HCT116 (cell line): ENCODE measurements around the gene ARL5B. TPM values are rescaled to one million over a fixed set of nuclear protein-coding genes. Genes with fewer than 3 reads are reported as not detected.
A peak's percentile ranks its signal among the peaks of the same experiment; 100 is the strongest.

Experiments
- ATAC-seq: fragments of 200-7000 bp; cut with Tn5 transposase; 2 replicates; pipeline ENCODE4 v1.9.1; 2020; ENCODE audit warnings: mild to moderate bottlenecking, moderate library complexity
- BruUV-seq: library from RNA; stranded (reverse); fragments of 400-500 nt; replicated peaks from 2 replicates; lab custom pipeline; 2021; lab: Mats Ljungman, UMichigan
- CTCF ChIA-PET: fragments of 300-600 bp; sonication (Branson Sonifier 250); formaldehyde crosslinking; loops from one replicate; lab custom pipeline; 2021; ENCODE audit warnings: antibody characterized with exemption; lab: Charles Lee
- POLR2A ChIA-PET: fragments of 300-600, 350-600 bp; sonication (Branson Sonifier 250); formaldehyde crosslinking; loops from one replicate; lab custom pipeline; 2021; ENCODE audit warnings: antibody characterized with exemption; lab: Charles Lee
- RAD21 ChIA-PET, 2 experiments: fragments of 300-600 bp; sonication (Branson Sonifier 250); formaldehyde crosslinking; loops; one replicate each; lab custom pipeline; 2023; ENCODE audit warnings: low total read pairs in 2 of 2; ENCODE audit not compliant: uncharacterized antibody in 2 of 2, unreplicated experiment in 2 of 2, low non-redundant PET in 1 of 2; lab: Charles Lee
- DNase-seq: peaks from one replicate; pipeline ENCODE4 v3.0.0-alpha.2; 2010; ENCODE audit warnings: low read depth, low spot score
- H2AFZ ChIP-seq: fragments of 200-600 bp; shearing (Covaris generic), sonication (generic); 2 replicates; pipeline ENCODE4 v1.6.1; 2017; ENCODE audit warnings: low read depth, mixed run types, mixed read lengths, antibody characterized with exemption, low read length; ENCODE audit not compliant: poor library complexity, severe bottlenecking
- H3K27ac ChIP-seq: 2 replicates; pipeline ENCODE4 v1.5.1; 2012; ENCODE audit warnings: low read depth, low read length
- H3K27me3 ChIP-seq: fragments of 200-600 bp; sonication (generic); 2 replicates; pipeline ENCODE4 v1.6.1; 2016; ENCODE audit warnings: mixed run types, low read length, mixed read lengths; ENCODE audit not compliant: insufficient read depth
- H3K36me3 ChIP-seq, 2 experiments: fragments of 200-500 bp in 1 of 2; fragments of 200-600 bp in 1 of 2; sonication (Bioruptor generic) in 1 of 2; sonication (generic) in 1 of 2; 2 replicates each; pipeline versions ENCODE4 v1.5.1 to v1.6.1; 2014 to 2016; ENCODE audit warnings: low read length in 2 of 2, inconsistent platforms in 1 of 2, mixed read lengths in 1 of 2, mixed run types in 1 of 2; ENCODE audit not compliant: insufficient read depth in 2 of 2, control insufficient read depth in 1 of 2
- H3K4me1 ChIP-seq, 2 experiments: fragments of 200-600 bp in 1 of 2; sonication (generic) in 1 of 2; 2 replicates each; pipeline versions ENCODE4 v1.5.1 to v1.6.1; 2012 to 2017; ENCODE audit warnings: low read length in 2 of 2, inconsistent platforms in 1 of 2, mild to moderate bottlenecking in 1 of 2, mixed read lengths in 1 of 2, mixed run types in 1 of 2, moderate library complexity in 1 of 2; ENCODE audit not compliant: insufficient read depth in 2 of 2, control insufficient read depth in 1 of 2
- H3K4me2 ChIP-seq: fragments of 200-600 bp; sonication (generic); 2 replicates; pipeline ENCODE4 v1.6.1; 2017; ENCODE audit warnings: mixed run types, low read length, mixed read lengths
- H3K4me3 ChIP-seq, 2 experiments: fragments of 200-600 bp in 1 of 2; sonication (generic) in 1 of 2; replicated peaks in 1 of 2; 2 replicates each; pipeline ENCODE4 v1.5.1; 2011 to 2016; ENCODE audit warnings: low read length in 2 of 2, control low read depth in 1 of 2, low read depth in 1 of 2, mild to moderate bottlenecking in 1 of 2, mixed read lengths in 1 of 2, mixed run types in 1 of 2
- H3K79me2 ChIP-seq: fragments of 200-600 bp; sonication (generic); 2 replicates; pipeline ENCODE4 v1.6.1; 2017; ENCODE audit warnings: mild to moderate bottlenecking, mixed run types, low read length, moderate library complexity, mixed read lengths; ENCODE audit not compliant: insufficient read depth
- H3K9ac ChIP-seq: fragments of 200-600 bp; sonication (generic); 2 replicates; pipeline ENCODE4 v1.6.1; 2016; ENCODE audit warnings: low read length, mixed read lengths
- H3K9me2 ChIP-seq: fragments of 200-600 bp; sonication (generic), shearing (Covaris generic); 2 replicates; pipeline ENCODE4 v1.6.1; 2017; ENCODE audit warnings: mixed run types, mild to moderate bottlenecking, moderate library complexity; ENCODE audit not compliant: insufficient read depth
- H3K9me3 ChIP-seq, 2 experiments: fragments of 200-500 bp in 1 of 2; fragments of 200-600 bp in 1 of 2; sonication (Bioruptor generic) in 1 of 2; sonication (generic) in 1 of 2; 2 replicates each; pipeline ENCODE4 v1.6.1; 2014 to 2017; ENCODE audit warnings: low read length in 2 of 2, mixed read lengths in 2 of 2, inconsistent platforms in 1 of 2, low read depth in 1 of 2, mild to moderate bottlenecking in 1 of 2, mixed run types in 1 of 2, moderate library complexity in 1 of 2; ENCODE audit not compliant: control insufficient read depth in 1 of 2, insufficient read depth in 1 of 2
- H4K20me1 ChIP-seq: fragments of 200-600 bp; sonication (generic), shearing (Covaris generic); 2 replicates; pipeline ENCODE4 v1.6.1; 2017; ENCODE audit warnings: mixed run types, mild to moderate bottlenecking, moderate library complexity; ENCODE audit not compliant: insufficient read depth
- ATF3 ChIP-seq: IDR thresholded peaks from 2 replicates; pipeline ENCODE4 v1.6.1; 2012
- CBX3 ChIP-seq: IDR thresholded peaks from 2 replicates; pipeline ENCODE4 v1.6.1; 2012; ENCODE audit warnings: low read depth
- CEBPB ChIP-seq: IDR thresholded peaks from 2 replicates; pipeline ENCODE4 v1.6.1; 2012; ENCODE audit warnings: low read depth
- EGR1 ChIP-seq: IDR thresholded peaks from 2 replicates; pipeline ENCODE4 v1.6.1; 2012; ENCODE audit warnings: low read depth
- ELF1 ChIP-seq: IDR thresholded peaks from 2 replicates; pipeline ENCODE4 v1.6.1; 2012; ENCODE audit warnings: low read depth, borderline replicate concordance
- EZH2 ChIP-seq: fragments of 200-600 bp; sonication (generic); IDR thresholded peaks from 2 replicates; pipeline ENCODE4 v1.6.1; 2017; ENCODE audit warnings: antibody characterized with exemption, mixed run types
- EZH2phosphoT487 ChIP-seq: fragments of 200-600 bp; IDR thresholded peaks from 2 replicates; pipeline ENCODE4 v1.6.1; 2018; ENCODE audit warnings: antibody characterized with exemption, borderline replicate concordance
- FOSL1 ChIP-seq: IDR thresholded peaks from 2 replicates; pipeline ENCODE4 v1.6.1; 2012; ENCODE audit warnings: low read depth
- JUND ChIP-seq: IDR thresholded peaks from 2 replicates; pipeline ENCODE4 v1.6.1; 2012
- MAX ChIP-seq: IDR thresholded peaks from 2 replicates; pipeline ENCODE4 v1.6.1; 2012
- POLR2A ChIP-seq: IDR thresholded peaks from 2 replicates; pipeline ENCODE4 v1.7.0; 2011; ENCODE audit warnings: borderline replicate concordance; ENCODE audit not compliant: insufficient read depth, insufficient read length; ENCODE audit errors: extremely low read depth
- POLR2AphosphoS5 ChIP-seq: IDR thresholded peaks from 2 replicates; pipeline ENCODE4 v1.6.1; 2011; ENCODE audit warnings: mild to moderate bottlenecking, low read depth, low read length, moderate library complexity
- RAD21 ChIP-seq: IDR thresholded peaks from 2 replicates; pipeline ENCODE4 v1.6.1; 2012; ENCODE audit warnings: low read depth, mild to moderate bottlenecking
- REST ChIP-seq: IDR thresholded peaks from 2 replicates; pipeline ENCODE4 v1.6.1; 2012; ENCODE audit warnings: low read depth
- SIN3A ChIP-seq: IDR thresholded peaks from 2 replicates; pipeline ENCODE4 v1.6.1; 2012; ENCODE audit warnings: low read depth
- SP1 ChIP-seq: IDR thresholded peaks from 2 replicates; pipeline ENCODE4 v1.6.1; 2012; ENCODE audit warnings: low read depth
- SRF ChIP-seq: IDR thresholded peaks from 2 replicates; pipeline ENCODE4 v1.6.1; 2012; ENCODE audit warnings: low read depth
- TCF7L2 ChIP-seq: IDR thresholded peaks from 2 replicates; pipeline ENCODE4 v1.7.0; 2011; ENCODE audit warnings: borderline replicate concordance, inconsistent platforms; ENCODE audit not compliant: insufficient read depth, insufficient read length; ENCODE audit errors: extremely low read depth
- YY1 ChIP-seq: IDR thresholded peaks from 2 replicates; pipeline ENCODE4 v1.6.1; 2011; ENCODE audit warnings: low read length, low read depth, moderate library complexity, mild to moderate bottlenecking; ENCODE audit not compliant: insufficient replicate concordance; ENCODE audit errors: extremely low read depth
- ZFX ChIP-seq: fragments of 450-650 bp; IDR thresholded peaks from 2 replicates; pipeline ENCODE4 v1.6.1; 2017
- ZNF274 ChIP-seq: fragments of 200-500 bp; sonication (Bioruptor generic); IDR thresholded peaks from 2 replicates; pipeline ENCODE4 v1.6.1; 2014; ENCODE audit warnings: mild to moderate bottlenecking, low read depth, low read length, inconsistent platforms
- intact Hi-C: fragments of 100-400 bp; cut with micrococcal nuclease; formaldehyde crosslinking; loops from 2 replicates; pipeline ENCODE4 v1.10.0; 2022
- total RNA-seq: library from RNA; stranded (reverse); gene quantifications from one replicate; pipeline ENCODE4 v1.2.1, GENCODE V29; 2021; ENCODE audit not compliant: unreplicated experiment
- TF ChIP-seq, protein P1 (sequence below), 3 experiments: fragments of 200-600 bp in 1 of 3; sonication (generic) in 1 of 3; IDR thresholded peaks in 2 of 3; conservative IDR thresholded peaks in 1 of 3; 2 replicates each; pipeline ENCODE4 v1.5.1; 2012 to 2017; ENCODE audit warnings: low read depth in 2 of 3, low read length in 2 of 3, antibody characterized with exemption in 1 of 3, borderline replicate concordance in 1 of 3, control low read depth in 1 of 3, mild to moderate bottlenecking in 1 of 3, mixed read lengths in 1 of 3, mixed run types in 1 of 3, moderate library complexity in 1 of 3; ENCODE audit not compliant: insufficient read depth in 1 of 3

ARL5B gene
- total RNA-seq, 1 experiment from 2014 or later, result 21.1 TPM

DNA sequence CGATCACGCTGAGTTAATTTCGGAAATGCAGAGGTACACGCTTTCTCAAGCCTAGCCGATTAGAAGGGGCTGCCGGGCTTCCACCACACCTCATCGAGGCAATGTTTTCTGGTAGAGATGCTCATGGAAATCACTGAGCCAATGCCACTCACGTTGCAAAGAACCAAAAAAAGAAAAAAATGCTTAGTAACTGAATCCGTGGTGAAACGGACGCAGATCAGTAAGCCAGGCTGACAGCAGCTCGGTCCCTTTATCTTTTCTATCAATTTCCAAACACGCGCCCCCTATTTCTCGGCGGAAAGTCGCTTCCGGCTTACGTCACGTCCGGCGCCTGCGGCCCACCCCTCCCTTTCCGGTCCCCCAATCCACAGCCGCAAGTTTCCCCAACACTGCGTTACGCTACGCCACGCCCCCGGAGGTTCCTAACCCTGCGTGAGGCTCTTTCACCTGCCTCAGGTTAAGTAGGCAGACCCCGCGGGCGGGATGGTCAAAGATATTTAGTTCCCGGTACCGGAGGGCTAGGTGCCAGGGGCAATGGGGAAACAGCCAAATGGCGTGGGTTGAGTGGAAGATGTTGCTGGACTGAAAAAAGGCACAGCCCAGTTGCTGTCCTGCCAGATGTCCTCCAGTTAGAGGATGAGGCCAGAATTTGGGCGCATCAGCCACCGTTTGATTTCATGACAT is 7.8 kb upstream of the ARL5B start, which contains the start of gene NSUN6:
Gene NSUN6 (minus strand): TSS at position 264 of the 684 bp plus-strand sequence. CDS start 384 bp downstream, outside the sequence.
- intact Hi-C loops, result no loop called here
- CTCF ChIA-PET, result no interaction called here
- H3K4me3 ChIP-seq, result peak within 1 kb of the TSS; percentile 83 to 97
- H2AFZ ChIP-seq, result no peak within 1 kb of the TSS
- peak; percentile 99 for ATAC-seq
- peak within 1 kb of the TSS; percentile 74 for H3K9ac ChIP-seq
- BruUV-seq, result no TSS peak
- peak within 1 kb of the TSS; percentile 37 for H3K27ac ChIP-seq
- DNase-seq, result peak; percentile 75
- H3K36me3 ChIP-seq, result peaks cover 0 to 4% of the 10 kb centered on the region in 2 experiments; a peak in 1 of 4 replicates
- no peaks in the 10 kb centered on the region for H3K9me3 ChIP-seq
- no peaks in the 10 kb centered on the region for H3K9me2 ChIP-seq
- no peaks in the 10 kb centered on the region for H3K27me3 ChIP-seq
- RAD21 ChIA-PET, result no interaction called here
- H3K4me2 ChIP-seq, result peak within 1 kb of the TSS; percentile 86
- no peaks in the 10 kb centered on the region for H4K20me1 ChIP-seq
- POLR2A ChIA-PET, result no interaction called here
- peaks cover 31% of the 10 kb centered on the region for H3K79me2 ChIP-seq
- H3K4me1 ChIP-seq, result peaks cover 5 to 12% of the 10 kb centered on the region in 2 experiments; a peak in 3 of 4 replicates
- TF ChIP-seq ATF3 (no peak), EZH2phosphoT487 (no peak), REST (no peak), POLR2A (no peak), JUND (peak; percentile 41; the same call in 1 of the 2 replicates), SRF (peak; percentile 78), EZH2 (no peak), SIN3A (peak; percentile 92), TCF7L2 (peak; percentile 46), CEBPB (no peak), RAD21 (0 out of 2 replicates have a peak, but pooled peaks have one; percentile 2), ZFX (no peak), EGR1 (peak; percentile 46; the same call in 1 of the 2 replicates), CBX3 (no peak; the same call in 1 of the 2 replicates), POLR2AphosphoS5 (peak; percentile 92), ZNF274 (no peak), SP1 (peak; percentile 64), YY1 (no peak), FOSL1 (no peak), MAX (peak; percentile 92), ELF1 (peak; percentile 63)
- TF ChIP-seq, protein P1, sequence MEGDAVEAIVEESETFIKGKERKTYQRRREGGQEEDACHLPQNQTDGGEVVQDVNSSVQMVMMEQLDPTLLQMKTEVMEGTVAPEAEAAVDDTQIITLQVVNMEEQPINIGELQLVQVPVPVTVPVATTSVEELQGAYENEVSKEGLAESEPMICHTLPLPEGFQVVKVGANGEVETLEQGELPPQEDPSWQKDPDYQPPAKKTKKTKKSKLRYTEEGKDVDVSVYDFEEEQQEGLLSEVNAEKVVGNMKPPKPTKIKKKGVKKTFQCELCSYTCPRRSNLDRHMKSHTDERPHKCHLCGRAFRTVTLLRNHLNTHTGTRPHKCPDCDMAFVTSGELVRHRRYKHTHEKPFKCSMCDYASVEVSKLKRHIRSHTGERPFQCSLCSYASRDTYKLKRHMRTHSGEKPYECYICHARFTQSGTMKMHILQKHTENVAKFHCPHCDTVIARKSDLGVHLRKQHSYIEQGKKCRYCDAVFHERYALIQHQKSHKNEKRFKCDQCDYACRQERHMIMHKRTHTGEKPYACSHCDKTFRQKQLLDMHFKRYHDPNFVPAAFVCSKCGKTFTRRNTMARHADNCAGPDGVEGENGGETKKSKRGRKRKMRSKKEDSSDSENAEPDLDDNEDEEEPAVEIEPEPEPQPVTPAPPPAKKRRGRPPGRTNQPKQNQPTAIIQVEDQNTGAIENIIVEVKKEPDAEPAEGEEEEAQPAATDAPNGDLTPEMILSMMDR (IDR thresholded peaks at IDR 0.05 in 2 of 3, conservative IDR thresholded peaks at IDR 0.05 in 1 of 3; ENCODE audit: borderline replicate concordance in 1 of 3, insufficient read depth in 1 of 3, low read depth in 2 of 3, low read length in 2 of 3), result 0 out of 6 replicates have a peak, but pooled peaks of 1 of the 3 experiments have one; percentile 3
